Testis (tissue), 2 donors: ENCODE data around the gene SLAMF8.

Source experiments
- POLR2A ChIP-seq: fragments of 450-650 bp; IDR thresholded peaks from one replicate; pipeline ENCODE4 v1.6.1; 2017; ENCODE audit warnings: antibody characterized with exemption, mild to moderate bottlenecking, moderate library complexity
- TF ChIP-seq, protein P1 (sequence below), 3 experiments: fragments of 450-650 bp in 2 of 3; fragments of 200-600 bp in 1 of 3; sonication (generic) in 1 of 3; IDR thresholded peaks; one replicate each; pipeline ENCODE4 v1.5.1; 2016 to 2019; ENCODE audit warnings: antibody characterized with exemption in 3 of 3, mild to moderate bottlenecking in 2 of 3, moderate library complexity in 1 of 3

DNA sequence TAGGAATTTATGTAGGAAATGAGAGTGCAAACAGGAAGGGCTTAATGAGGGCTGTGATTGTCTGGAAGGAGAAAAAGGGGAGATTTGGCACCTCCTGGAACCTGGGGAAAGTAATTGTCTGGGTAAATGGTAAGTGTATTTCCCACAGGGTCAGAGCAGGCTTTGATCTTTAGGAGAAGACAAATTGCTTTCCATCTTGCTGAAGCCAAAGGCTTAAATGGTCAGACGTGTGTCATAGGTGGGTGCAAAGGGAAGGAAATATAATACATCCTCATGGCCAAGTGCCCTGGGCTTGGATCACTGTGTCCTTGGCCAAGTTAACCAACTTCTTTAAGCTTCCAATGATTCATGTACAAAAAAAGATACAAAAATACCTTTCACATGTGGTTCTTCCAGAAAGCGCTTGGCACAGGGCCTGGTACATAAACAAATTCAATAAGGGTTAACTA lies 47.2 kb upstream of the SLAMF8 start:
- TF ChIP-seq, protein P1, sequence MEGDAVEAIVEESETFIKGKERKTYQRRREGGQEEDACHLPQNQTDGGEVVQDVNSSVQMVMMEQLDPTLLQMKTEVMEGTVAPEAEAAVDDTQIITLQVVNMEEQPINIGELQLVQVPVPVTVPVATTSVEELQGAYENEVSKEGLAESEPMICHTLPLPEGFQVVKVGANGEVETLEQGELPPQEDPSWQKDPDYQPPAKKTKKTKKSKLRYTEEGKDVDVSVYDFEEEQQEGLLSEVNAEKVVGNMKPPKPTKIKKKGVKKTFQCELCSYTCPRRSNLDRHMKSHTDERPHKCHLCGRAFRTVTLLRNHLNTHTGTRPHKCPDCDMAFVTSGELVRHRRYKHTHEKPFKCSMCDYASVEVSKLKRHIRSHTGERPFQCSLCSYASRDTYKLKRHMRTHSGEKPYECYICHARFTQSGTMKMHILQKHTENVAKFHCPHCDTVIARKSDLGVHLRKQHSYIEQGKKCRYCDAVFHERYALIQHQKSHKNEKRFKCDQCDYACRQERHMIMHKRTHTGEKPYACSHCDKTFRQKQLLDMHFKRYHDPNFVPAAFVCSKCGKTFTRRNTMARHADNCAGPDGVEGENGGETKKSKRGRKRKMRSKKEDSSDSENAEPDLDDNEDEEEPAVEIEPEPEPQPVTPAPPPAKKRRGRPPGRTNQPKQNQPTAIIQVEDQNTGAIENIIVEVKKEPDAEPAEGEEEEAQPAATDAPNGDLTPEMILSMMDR (IDR thresholded peaks at IDR 0.05) = no peak
- TF ChIP-seq POLR2A = no peak
